Hematopoietic multipotent progenitor cell treated with erythropoietin and hydrocortisone succinate and interleukin-3 and kit ligand, for 17 days (in vitro differentiated cells): ENCODE results near the gene AGAP1.

ENCODE experiments used
- DNase-seq: peaks from one replicate; pipeline ENCODE4 v3.0.0-alpha.2; 2015; ENCODE audit warnings: low spot score

Gene AGAP1

DNA sequence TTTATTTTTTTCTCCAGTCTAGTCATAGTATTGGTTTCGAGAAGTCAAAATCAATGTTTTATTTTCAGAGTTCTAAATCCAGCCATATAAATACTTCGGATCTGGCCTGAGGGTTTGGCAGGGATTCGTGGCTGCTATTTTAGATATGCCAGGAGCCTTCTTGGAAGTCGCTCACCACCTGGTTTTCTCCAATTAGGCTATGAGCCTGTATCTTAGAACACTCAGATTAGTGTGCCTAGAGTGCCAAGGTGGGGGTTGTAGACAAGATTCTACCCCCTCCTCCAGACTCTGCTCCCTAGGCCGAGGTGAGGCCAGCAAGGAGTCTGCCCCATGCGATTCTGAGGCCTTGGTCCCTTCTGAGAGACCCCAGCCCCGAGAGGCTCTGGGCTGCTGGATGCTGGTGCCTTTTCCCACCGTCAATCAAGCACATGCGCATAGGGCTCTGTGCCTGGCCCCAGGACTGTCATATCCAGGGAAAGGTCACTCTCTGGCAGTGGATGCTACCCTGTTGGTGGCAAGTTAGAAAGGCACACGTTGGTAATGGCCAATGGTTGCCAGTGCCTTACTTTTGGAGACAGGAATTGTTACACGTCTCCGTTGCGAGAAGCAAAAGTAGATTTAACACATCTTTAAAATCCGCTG is 197.1 kb downstream of the AGAP1 start:
- no peak for DNase-seq

DNA sequence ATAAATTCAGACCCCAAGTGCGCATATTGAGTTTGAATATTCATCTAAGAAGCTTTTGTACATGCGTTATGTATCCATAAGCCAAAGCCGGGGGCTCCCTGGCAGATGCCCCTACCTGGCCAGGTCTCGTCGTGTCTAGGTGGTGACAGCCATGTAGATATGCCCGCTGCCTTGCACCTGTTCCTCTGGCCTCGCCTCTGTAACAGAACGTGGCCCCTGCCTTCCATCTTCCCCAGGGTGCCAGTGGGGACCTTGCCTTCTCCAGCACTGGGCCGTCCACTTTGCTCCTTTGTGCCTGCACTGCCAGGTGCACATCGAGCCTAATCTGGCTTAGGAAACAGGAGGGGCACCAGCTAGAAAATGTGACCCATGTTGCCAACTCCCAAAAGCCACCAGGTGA is 198.2 kb downstream of the AGAP1 start:
- no peak for DNase-seq

DNA sequence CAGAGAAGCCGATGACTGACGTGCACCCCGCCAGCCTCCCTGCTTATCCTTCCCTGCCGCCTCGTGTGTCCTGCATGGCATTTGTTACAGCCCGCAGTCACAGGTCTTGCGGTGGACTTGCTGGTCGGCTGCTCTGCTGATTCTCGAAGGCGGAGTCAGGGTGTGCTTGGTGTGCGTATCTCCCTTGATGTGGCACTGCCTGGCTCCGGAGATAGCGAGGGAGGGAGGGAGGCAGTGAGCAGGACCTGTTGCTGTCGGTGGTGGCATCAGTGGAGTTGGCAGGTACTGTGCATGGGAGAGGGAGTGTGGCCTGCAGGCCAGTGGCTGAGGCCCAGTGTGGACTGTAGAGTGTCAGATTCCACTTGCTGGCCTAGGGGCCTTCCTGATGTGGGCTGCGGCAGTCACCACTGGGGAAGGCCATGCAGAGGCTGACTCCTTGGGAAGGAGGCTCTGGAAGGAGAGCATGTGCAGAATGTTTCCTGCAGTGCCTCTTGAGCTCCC is 198.9 kb downstream of the AGAP1 start:
- DNase-seq, result peak; percentile 85

DNA sequence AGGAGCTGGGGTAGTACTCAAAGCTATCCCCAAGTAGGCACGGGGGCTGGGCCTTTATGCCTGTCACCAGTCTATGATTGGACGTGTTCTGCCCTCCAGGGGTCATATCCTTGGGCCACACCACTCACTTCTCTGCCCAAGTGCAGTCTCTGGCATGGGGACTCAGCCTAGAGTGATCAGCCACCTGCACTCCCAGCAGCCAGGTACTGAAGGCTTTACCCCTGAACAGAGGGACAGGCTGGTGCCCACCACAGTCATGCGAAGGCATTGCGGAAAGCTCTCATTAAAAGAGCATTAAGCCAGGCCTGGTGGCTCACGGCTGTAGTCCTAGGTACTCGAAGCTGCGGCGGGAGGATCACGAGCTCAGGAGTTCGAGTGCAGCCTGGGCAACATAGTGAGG is 199.4 kb downstream of the AGAP1 start:
- DNase-seq, result no peak

DNA sequence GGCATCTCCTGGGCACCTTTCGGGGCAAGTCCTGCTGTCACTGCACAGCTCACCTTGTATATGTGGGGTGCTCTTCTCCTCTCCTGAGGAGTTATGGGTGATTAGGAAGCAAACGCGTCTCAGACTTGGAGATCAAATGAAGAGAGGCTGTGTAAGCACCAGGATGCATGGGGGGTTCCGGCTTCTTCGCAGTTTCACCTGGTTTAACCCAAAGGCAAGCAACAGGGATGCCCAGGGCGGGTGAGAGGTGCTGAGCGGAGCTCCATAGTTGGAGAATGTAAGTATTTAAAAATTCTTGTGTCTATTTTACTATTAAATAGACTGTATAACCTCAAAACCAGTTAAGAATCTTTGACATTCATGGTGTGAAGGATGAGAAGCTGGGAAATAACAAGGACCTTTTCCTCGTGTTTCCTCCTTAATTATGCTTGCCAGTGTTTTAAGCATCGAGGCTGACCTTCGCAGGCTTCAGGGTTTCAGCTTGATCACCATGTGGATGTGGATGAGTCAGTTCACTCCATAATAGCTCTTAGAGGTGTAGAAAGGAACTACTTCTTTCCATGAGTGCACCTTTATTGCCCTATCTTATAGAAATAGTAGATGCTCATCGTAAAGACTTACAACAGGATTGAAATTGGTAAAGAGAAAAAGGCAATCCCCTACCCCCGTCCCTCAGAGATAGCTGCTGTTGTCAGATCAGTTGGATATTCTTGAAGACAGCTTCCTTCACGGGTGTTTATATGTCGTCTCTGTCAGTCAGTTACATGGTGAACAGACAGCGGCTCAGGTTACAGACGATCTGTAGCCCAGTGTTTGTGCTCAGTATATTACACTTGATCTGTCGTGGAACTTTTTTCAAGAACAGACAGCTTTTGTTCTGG is 201.1 kb downstream of the AGAP1 start:
- DNase-seq, result no peak

DNA sequence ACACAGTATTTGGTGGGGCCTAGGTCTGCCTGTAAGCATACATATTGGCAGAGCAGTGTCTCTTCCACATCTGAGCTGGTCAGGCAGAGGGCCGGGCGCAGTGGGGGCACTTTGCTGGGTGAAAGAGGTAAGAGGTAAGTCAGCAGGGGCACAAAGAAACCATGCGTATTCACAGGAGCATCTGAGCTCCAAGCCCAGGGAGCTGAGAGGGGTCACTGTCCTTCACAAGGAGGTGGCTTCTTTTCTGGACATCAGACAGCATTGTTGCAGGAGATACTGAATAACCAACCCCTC is 201.7 kb downstream of the AGAP1 start:
- no peak for DNase-seq

DNA sequence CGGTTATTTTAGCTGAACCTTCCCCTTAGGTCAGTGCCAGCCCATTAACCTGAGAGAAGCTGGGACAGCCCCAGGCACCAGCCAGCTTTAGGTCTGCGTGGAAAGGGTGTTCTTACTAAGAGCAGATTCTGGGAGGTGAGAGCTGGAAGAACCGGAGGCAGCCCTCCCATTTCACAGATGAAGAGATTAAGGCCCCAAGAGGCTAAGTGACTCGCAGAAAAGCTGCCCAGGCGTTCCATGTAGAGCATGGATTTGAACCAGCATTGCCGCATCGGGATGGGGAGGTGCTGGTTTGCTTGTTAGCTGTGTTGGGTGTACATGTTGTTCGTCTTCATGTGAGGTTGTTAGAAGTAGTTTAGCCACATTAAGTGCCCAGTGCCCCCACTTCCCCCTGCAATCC is 203.2 kb downstream of the AGAP1 start:
- DNase-seq, result no peak

DNA sequence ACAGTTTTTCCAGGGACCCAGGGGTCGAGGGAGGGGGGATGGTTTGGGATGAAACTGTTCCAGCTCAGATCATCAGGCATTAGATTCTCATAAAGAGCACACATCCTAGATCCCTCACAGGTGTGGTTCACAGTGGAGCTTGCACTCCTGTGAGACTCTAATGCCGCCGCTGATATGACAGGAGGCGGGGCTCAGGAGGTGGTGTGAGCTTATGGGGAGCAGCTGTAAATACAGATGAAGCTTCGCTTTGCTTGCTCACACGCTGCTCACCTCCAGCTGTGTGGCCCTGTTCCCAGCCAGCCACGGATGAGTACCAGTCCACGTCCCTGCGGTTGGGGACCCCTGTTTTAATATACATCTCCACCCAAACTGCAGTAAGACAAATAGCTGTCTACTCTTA is 204.2 kb downstream of the AGAP1 start:
- DNase-seq, result peak; percentile 61

DNA sequence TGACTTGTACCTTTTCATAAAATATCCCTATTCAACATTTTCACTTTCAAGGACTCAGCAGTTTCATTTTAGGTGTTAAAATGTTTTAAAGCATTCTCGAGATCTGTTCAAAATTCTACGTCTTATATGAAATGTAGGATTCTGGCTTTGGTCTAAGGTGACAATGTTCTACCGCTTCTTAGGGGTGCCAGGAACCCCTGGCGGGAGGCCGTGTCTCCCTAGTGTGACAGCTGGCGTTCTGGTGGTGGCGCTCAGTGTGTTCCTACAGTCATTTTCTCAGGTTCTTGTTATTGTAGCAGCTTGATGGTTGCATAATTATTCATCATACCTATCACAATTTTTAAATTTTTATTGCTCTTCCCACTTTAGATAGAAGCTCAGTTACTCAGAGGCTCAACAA is 204.6 kb downstream of the AGAP1 start:
- no peak for DNase-seq

DNA sequence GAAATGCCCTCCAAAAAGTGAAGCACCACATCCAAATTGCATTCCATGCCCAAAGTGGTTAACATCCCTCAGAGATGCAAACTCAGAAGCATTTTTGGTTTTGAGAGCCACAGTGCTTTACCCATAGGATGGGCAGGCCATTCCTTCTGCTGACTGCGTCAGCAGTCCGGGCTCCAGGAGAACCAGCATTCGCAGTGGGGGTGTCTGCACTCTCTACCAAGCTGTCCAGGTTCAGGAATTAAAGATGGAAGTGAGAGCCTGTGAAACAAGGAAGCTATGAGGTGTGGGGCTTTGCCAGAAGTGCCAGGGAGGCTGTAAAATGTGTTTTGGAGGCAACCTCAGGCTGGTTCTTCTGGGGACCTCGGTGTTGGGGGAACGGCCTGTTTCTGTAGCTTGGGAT is 205.7 kb downstream of the AGAP1 start:
- no peak for DNase-seq

DNA sequence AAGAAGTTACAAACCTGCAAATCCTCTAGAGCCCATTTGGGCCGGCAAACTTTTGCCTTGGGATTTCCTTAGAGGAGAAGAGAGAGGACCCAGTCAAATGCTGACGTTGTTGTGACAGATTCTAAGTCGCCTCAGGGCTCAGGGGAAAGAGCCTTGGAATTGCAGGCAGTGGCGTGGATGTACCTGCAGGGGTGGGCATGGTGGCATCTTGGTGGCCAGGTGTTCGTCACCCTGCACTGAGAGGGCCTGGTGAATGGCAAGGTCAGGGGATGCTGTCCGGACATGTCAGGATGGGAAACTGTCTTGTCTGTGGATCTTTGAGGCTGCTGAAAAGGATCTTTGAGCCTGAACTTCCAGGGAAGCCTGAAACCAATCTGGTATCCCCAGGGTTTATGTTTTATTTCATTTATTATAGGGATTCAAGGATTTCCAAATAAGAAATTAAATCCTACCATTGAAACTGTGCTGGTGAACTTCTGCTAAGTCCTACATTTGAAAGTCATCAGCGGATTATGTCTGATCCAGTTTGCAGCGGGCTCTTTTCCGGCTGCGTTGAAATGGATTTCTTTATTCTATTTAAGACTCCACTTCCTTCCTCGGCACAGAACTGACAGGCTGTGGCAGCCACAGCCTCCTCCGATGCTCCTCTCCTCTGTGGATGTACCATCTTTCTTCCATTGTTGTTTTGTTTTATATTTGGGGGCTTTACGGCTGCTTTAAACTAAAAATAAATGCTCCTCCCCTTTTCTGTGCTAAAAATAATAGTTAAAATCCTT is 207.6 kb downstream of the AGAP1 start:
- DNase-seq, result no peak

DNA sequence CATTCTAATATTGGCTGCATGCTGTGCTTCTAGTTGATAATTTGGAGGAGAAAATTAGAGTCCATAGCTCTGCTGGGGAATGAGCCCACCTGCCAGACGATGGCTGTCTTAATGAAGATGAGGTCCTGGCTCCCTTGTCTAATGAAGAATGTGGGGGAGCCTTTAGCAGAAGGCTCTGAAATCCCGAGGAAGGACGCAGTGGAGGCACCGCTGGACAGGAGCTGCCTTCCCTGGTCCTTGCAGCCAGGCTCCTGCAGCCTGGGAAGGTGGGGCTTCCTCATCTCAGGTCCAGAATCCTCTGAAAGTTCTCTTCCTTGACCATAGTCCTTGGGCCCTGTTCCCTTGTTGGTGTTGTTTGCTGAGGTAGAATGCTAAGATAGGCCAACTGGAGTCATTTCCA is 208.3 kb downstream of the AGAP1 start:
- no peak for DNase-seq

DNA sequence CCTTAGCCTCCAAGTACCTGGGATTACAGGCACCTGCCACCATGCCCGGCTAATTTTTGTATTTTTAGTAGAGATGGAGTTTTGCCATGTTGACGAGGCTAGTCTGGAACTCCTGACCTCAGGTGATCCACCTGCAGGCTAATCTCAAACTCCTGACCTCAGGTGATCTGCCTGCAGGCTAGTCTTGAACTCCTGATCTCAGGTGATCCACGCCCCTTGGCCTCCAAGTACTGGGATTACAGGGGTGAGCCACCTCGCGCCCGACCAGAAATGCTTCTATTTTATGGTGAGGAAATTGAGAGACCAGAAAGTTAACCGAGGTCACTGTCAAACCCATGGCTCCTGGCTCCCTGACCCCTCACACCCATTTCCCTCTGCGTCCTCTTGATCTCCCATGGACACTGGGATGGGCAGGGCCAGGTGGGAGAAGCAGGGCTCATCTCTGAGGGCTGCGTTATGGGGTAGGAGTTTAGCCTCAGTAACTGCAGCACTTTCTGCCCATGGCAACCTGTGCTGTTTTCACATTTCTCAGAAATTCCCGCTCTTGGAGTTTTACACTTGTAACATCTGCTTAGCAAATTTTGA is 210.0 kb downstream of the AGAP1 start:
- no peak for DNase-seq

DNA sequence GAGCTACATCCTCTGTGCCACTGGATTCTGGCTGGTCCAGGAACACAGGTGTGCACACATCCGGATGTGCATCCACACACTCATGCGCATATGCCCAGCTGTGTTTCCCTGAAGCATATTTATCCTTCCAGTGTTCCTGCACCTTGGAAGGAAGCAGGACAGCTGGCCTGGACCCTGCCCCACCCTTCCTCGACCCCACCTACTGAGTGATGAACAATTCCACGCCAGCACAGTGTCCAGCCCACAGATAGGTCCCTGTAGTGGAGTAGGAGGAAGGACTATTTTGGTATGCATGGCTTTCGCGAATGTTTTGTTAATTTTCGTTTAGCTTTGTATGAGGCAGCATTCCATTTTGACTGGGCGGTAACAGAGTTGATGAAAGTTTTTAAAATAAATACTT is 211.5 kb downstream of the AGAP1 start:
- no peak for DNase-seq

DNA sequence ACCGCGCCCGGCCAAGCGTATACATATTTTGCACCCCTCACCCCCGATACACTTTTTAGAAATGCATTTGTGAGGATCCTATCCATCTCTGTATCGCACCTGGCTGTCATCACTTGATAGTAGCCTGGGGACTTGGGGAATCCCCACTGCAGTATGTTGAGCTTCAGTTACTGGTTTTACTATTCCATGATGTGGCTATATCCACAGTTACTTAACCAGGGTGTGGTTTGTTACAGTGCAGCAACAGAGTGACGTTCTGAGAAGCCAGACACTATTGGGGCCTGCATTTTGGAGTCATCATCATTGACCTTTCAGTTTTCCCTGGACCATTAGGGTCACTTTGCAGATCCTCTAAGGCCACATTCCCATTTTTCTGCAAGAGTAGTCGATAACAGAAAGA is 212.7 kb downstream of the AGAP1 start:
- no peak for DNase-seq

DNA sequence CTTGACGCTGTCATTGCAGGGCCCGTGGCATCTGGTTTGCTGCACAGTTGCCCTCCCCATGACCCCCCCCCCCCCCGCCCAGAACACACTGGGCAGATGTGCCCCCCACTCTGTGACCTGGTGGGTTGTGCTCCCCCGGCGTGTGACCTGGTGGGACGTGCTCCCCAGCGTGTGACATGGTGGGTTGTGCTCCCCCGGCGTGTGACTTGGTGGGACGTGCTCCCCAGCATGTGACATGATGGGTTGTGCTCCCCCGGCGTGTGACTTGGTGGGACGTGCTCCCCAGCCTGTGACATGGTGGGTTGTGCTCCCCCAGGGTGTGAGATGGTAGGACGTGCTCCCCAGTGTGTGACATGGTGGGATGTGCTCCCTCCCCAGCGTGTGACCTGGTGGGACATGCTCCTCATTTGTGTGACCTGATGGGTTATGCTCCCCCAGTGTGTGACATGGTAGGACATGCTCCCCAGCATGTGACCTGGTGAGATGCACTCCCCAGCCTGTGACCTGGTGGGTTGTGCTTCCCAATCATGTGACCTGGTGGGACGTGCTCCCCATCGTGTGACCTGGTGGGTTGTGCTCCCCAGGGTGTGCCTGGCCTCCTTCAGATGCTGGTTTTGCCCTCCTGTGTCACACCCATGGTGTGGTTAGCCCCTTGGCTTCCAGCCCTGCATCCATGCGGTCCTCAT is 213.7 kb downstream of the AGAP1 start:
- DNase-seq, result no peak

DNA sequence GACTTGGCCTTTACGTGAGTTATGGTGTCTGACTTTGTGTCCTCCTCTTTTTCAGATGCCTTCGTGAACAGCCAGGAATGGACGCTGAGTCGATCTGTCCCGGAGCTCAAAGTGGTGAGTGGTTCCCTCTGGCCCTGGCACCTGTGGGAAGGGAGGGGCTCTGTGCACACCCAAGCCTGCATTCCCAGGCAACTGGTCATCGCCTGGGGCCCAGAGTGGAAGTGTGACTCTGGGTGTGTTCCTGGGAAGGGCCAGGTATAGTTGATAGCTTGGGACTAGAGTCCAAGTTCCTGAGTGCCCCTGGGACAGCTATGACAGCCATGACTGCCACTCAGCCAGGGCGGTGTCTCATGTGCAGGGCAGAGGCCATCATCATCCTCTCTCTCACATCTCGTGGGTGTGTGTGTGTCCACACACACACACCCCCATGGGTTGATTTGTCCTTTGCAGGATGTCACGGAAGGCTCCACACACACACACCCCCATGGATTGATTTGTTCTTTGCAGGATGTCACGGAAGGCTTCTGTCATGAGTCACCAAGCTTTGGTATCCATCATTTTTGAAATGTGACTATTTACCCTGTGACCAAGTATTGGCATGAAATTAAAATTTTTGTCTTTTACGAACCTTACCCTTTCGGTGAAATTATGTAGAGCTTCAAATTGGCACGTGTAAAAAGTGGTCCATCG is 215.4 kb downstream of the AGAP1 start:
- no peak for DNase-seq

DNA sequence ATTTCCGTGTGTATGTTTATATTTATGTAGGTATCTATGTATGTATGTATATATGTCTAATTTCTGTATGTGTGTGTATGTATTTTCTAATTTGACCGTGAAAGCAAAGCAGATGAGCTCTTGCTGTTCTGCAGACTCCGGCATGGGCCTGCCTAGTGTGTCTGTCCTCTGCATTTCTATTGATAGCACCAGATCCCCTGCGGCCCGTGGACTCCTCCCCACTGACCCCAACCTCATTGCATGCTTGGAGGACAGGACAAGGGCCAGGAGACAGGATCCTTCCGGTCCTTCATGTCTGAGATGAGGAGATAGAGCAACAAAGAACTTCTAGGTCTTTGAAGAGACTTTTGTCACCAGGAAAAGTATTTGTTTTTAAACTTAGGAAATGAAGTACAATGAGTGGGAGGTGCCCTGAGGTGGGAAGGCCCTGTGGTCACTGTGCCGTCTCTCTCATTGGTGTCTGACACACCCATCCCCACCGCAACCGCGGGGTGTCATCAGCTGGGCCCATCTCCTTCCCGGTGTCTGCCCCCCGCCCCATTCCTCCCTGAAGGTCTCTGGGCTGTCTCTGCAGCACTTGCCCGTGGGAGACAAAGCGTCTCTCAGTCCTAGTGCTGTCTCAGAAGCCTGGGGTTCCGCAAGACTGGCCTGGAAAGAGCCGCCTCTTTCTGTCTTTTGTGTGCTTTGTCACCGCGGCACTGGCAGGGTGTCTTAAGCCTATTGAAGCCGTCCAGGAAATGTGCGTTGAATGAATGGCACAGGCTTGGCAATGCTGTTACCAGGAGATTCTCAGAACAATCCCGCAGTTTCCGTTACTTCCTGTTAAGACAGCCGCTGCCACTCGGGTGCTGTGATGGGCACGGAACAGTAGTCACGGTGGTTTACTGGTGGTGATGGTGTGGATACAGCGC is 216.4 kb downstream of the AGAP1 start:
- no peak for DNase-seq

DNA sequence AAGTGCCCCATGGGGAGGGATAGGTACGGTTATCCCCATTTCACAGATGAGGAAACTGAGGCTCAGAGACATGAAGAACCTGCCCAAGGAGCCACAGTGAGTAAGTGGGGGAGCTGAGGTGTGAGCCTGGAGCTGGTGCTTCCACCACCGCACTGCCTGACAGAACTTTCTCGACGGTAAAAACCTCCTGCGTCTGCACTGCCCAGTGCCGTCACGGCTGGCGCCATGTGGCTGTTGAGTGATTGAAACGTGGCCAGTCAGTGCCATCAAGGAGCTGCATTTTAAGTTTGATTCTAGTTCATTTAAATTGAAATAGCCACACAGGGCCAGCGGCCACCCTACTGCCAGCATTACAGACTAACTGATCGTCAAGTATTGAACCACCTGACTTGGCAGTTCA is 217.1 kb downstream of the AGAP1 start:
- DNase-seq, result no peak

DNA sequence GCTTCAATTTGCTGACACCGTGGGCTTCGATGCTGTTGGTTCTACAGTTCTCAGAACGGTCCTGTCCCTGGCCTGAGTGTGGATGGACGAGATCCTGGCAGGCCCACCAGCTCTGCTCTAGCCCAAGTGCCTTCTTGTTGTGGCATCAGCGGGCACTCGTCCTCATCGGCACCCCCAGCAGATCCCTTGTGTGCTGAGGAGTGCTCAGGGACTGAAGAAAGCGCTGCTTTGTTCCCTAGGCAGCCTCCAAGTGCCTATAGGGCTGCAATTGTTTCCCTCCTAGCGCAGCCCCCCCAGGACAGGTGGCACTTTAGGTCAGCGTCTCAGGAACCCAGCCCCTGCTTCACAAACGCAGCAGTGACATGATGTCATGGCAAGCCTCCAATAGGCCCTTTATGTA is 217.7 kb downstream of the AGAP1 start:
- DNase-seq, result no peak
